GM15510 (cell line): ENCODE measurements around the gene GNAQ.

Source experiments
- POLR2A ChIP-seq: IDR thresholded peaks from 3 replicates; pipeline ENCODE4 v1.6.1; 2011; ENCODE audit warnings: borderline replicate concordance; ENCODE audit not compliant: insufficient read length; ENCODE audit errors: extremely low read depth

Gene GNAQ

GRCh38 chr9:77839459-77840140, 192.0 kb downstream of the GNAQ start:
- TF ChIP-seq POLR2A, result no peak

GRCh38 chr9:77838986-77839385, 192.6 kb downstream of the GNAQ start:
- TF ChIP-seq POLR2A, result no peak

GRCh38 chr9:77834898-77835488, 196.6 kb downstream of the GNAQ start:
- no peak for TF ChIP-seq POLR2A

- no peak for TF ChIP-seq POLR2A
Measured at GRCh38 chr9:77833561-77834429, 197.8 kb downstream of the GNAQ start.

- TF ChIP-seq POLR2A, result no peak
Measured at GRCh38 chr9:77832639-77833038, 199.0 kb downstream of the GNAQ start.

GRCh38 chr9:77831781-77832180, 199.8 kb downstream of the GNAQ start:
- no peak for TF ChIP-seq POLR2A

- TF ChIP-seq POLR2A, result no peak
Measured at GRCh38 chr9:77830618-77831285, 200.9 kb downstream of the GNAQ start.

GRCh38 chr9:77829420-77829819, 202.2 kb downstream of the GNAQ start:
- TF ChIP-seq POLR2A, result no peak

- no peak for TF ChIP-seq POLR2A
Measured at GRCh38 chr9:77827104-77827784, 204.4 kb downstream of the GNAQ start.

GRCh38 chr9:77826621-77827020, 205.0 kb downstream of the GNAQ start:
- no peak for TF ChIP-seq POLR2A

GRCh38 chr9:77826116-77826515, 205.5 kb downstream of the GNAQ start:
- no peak for TF ChIP-seq POLR2A

GRCh38 chr9:77825361-77825760, 206.2 kb downstream of the GNAQ start:
- TF ChIP-seq POLR2A, result no peak

- no peak for TF ChIP-seq POLR2A
Measured at GRCh38 chr9:77820293-77820954, 211.2 kb downstream of the GNAQ start.

GRCh38 chr9:77819657-77820056, 212.0 kb downstream of the GNAQ start:
- no peak for TF ChIP-seq POLR2A
